NCI-H2081 (cell line): Measurements from ENCODE around the gene SLC24A1.

ENCODE experiments used
- DNase-seq, 2 experiments: peaks; one replicate each; lab custom pipeline; 2025; lab: John Stamatoyannopoulos, UW

The SLC24A1 gene

GRCh38 chr15:65618560-65619109, 3.1 kb upstream of the SLC24A1 start:
- DNase-seq: no peak

DNA sequence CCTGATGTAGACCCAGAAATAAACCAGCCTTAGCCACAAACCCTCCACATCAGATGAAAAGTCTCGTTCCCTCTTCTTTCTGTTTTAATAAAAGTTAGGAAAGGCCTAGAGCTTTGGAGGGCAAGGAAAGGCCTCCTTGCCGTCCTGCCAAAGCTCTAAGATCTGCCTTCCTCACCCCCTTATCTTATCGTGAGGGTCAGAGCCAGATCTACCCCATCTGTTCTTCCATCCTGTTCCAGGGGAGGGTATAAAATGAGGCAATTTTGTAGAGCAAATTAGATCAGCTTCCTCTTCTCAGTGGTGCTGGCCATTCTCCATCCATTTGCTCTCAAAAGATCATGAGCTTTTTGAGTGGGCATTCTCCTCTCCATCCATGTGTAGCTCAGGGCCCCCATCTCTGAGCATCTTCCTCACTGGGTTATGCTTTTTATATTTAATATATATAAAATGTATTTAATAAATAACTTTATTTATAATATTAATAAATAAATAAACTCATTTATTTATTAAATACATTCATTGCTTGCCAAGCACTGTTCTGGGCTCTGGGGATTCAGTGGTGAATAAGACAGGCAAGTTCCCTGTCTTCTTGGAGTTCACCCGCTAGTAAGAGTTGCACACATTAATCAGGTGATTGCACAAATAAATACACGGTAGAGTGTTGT, 2.0 kb upstream of the SLC24A1 start:
- no peak for DNase-seq

- no peak for DNase-seq
Observed at GRCh38 chr15:65620833-65621232, 905 bp upstream of the SLC24A1 start.

- DNase-seq: no peak
Observed at GRCh38 chr15:65623103-65623502, 1.4 kb downstream of the SLC24A1 start.

DNA sequence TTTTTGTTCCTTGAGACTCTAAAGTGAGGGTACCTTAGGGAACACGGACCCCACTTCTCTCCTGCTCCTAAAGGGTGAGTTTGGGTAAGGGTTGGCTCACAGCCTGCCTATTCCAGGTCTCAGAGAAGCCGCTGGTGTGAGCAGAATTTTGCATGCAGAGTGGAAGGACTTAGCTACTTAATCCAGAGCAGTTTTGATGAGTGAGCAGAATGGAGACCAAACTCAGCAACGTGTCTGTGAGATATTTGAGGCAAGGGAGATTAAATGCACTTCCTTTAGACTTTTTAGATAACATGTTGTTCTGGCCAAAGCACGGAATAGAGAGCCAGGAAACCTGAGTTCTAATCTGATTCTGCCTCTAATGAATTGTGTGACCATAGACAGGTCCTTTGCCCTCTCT, 5.1 kb downstream of the SLC24A1 start:
- DNase-seq: no peak

GRCh38 chr15:65629548-65629947, 7.8 kb downstream of the SLC24A1 start:
- DNase-seq: no peak

GRCh38 chr15:65630760-65631159, 9.0 kb downstream of the SLC24A1 start:
- no peak for DNase-seq

- DNase-seq: no peak
Observed at GRCh38 chr15:65631503-65631902, 9.8 kb downstream of the SLC24A1 start.

- DNase-seq: no peak
Observed at GRCh38 chr15:65632780-65633375, 11.1 kb downstream of the SLC24A1 start.

GRCh38 chr15:65633752-65634151, 12.0 kb downstream of the SLC24A1 start:
- DNase-seq: no peak

GRCh38 chr15:65634356-65634755, 12.6 kb downstream of the SLC24A1 start:
- DNase-seq: no peak

- no peak for DNase-seq
Observed at GRCh38 chr15:65638109-65638508, 16.4 kb downstream of the SLC24A1 start.

- DNase-seq: peak; percentile 63 to 75
Observed at GRCh38 chr15:65638681-65639089, 16.9 kb downstream of the SLC24A1 start.

GRCh38 chr15:65639509-65639908, 17.8 kb downstream of the SLC24A1 start:
- DNase-seq: no peak

GRCh38 chr15:65641768-65642475, 20.2 kb downstream of the SLC24A1 start:
- DNase-seq: no peak

- no peak for DNase-seq
Observed at GRCh38 chr15:65642594-65642993, 20.9 kb downstream of the SLC24A1 start.

DNA sequence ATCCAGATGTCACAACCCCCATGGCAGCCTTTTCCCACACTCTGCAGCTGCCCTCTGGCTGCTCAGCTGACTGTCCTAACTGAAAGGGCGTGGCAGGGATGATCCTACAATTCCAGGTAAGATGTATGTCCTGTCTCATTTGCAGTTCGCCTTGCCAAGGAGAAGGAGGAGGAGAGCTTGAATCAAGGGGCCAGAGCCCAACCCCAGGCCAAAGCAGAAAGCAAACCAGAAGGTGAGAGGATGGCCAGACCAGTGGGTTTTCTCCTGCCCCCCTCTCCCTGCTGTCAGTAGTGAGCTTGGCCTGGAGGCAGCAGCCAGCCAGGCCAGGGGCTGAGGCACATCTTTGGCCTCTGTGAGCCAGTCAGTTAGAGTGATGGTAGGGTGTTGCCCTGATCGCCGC, 22.5 kb downstream of the SLC24A1 start:
- no peak for DNase-seq

GRCh38 chr15:65645392-65645791, 23.7 kb downstream of the SLC24A1 start:
- DNase-seq: no peak

DNA sequence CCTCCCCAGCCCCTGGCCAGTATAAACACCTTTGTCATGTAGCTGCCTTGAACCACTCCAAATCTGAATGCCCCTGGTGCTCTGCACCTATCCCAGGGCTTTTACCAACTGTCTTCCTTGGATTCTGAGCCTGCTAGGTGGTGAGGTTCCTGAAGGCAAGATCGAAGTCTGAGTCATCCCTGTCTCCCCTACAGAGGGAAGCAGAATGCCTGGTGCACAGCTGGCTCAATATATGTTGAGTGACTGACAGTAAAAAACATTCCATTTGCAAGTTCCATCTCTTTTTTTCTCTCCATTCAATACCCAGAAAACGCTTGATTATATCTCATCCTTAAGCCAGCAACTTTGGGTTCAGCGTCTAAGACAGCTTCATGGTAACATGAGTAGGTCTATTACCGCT, 24.7 kb downstream of the SLC24A1 start:
- DNase-seq: no peak

GRCh38 chr15:65650312-65651041, 28.7 kb downstream of the SLC24A1 start:
- no peak for DNase-seq

- no peak for DNase-seq
Observed at GRCh38 chr15:65651042-65651322, 29.2 kb downstream of the SLC24A1 start.
